Measurements from ENCODE around the gene VANGL1.

VANGL1 gene

DNA sequence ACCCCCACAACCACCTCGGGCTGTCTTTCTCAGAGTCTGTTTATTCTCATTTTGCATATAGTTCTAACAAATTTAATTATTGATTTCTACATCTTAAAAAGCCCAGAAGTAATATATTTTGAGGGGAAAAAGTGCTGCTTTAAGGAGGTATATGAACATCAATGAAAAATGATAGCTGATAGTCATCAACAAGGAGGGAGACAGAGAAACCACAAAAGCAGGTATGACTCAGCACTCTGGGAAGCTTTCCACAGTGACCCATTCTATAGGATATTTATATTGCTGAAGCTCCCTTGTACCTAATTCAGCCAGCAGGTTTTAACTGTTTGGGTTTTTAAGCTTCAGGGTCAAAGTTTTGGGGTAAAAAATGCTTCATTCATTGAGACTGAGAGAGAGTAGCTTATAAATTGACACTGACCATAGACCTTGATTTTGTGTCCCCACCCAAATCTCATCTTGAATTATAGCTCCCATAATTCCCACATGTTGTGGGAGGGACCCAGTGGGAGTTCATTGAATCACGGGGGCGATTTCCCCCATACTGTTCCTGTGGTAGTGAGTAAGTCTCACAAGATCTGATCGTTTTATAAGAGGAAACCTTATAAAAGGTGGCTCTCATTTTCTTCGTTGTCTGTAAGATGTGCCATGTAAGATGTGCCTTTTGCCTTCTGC is 27.4 kb downstream of the VANGL1 start:
- no peak for DNase-seq (ENCODE audit: low spot score)

DNA sequence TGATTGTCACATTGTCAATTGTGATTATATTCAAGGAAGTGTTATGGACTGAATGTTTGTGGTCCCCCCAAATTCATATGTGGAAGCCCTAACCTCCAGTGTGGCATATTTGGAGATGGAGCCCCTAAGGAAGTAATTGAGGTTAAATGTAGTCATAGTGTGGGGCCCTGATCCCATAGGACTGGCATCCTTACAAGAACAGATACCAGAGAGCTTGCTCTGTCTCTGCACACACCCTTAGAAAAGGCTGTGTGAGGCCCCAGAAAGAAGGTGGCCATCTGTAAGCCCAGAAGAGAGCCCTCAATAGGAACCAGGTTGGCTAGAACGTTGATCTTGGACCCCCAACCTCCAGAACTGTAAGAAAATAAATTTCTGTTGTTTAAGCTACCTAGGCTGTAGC is 28.1 kb downstream of the VANGL1 start:
- DNase-seq (ENCODE audit: low spot score), result no peak

DNA sequence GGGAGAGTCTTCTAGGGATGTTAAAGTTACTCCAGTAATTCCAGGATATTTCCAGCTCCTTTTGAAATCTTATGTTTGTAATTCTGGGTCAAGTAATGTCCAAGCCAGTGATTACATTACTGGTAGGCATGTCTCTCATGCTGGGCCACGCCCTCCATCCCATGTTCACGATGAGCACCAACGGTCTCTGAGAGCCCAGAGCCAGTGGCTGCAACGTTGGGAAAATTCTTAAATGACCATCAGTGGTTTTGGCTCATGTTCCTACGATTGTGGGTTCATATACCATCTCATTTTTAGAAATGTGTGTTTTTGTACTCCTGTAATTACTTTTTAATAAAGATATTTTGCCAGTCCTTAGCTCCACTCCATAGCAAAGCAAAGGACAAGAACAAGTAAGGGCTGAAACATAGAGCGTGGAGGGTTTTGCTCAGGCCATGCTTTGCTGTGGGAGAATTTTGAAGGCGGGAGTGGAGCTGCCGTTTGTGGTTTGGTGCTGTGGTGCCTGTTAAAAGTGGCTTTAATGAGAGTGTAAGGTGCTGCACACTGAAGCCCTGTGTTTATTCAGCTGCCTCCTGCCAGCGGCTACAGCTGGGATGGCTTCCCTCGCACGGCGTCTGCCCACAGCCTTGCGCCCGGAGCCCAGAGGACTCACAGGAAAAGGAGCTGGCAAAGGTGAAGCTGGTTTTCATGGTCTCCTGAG is 28.9 kb downstream of the VANGL1 start:
- no peak for DNase-seq (ENCODE audit: low spot score)

DNA sequence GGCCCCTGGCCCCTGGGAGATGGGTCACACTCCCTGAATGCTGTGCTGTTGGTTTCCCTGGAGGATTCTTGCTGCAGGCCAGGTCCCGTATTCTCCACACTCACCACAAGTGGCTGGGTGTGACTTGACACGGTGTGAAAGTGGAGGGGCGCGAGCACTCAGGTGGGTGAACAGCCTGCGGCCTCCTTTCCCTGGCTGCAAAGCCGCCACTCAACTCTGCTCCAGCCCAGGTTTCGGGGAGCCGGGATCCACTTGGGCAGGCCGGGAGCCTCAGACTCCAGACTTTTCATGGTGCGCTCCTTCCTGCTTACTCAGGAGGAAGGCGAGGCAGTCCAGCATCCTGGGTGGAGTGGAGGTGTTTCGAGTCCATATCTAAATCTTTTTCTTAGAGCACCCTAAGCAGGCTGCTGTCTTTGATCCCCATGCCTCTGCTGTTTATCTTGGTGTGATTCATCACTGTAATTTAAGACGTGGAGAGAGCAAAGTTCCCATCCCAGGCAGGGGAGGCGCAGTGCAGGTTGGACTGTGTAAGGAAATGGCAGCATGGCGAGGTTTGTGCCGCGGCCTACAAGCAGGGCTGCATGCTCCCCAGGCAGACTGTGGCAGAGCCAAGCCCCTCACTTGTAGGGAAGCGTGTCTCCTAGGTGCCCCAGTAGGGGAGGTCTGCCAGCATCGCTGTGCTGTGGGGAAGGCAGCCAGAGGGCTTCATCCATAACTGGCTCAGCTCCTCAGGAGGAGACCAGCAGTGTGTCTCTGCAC is 29.6 kb downstream of the VANGL1 start:
- DNase-seq (ENCODE audit: low spot score), result no peak

DNA sequence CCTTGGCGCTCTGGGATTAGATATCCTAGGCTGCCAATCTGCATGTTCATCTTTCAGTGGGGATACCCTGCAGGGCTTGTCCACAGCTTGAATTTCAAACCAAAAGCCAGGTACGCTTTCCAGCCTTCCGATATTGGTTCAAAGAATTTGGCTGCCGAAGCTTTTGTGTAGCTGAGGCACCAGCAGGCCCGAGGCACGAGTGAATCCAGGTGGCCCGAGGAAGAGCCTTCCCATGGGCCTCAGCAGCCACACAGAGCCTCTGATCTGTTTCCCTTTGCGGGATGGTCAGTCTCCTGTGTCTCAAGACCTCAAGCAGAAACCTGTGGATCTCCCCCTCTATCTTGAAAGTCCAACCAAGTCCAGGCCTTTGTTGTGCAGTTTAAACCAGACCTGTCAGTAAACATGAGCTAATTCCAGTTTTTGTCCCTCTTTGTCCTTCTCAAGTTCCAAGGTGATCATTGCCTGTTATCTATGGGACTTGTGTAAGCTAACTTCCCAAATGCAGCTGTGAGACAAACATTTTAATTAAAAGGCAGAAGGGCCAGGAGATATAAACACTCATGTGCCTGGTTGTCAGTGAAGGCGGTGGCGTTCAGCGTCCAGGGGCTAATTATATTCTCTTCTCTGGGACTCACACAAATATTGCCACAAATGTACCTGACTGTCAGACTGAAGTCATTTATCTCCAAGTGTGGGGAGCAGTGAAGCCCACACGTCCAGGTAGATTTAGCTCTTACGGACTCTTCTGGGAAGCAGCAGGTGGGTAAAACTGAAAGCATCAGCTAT is 30.6 kb downstream of the VANGL1 start:
- no peak for DNase-seq (ENCODE audit: low spot score)

DNA sequence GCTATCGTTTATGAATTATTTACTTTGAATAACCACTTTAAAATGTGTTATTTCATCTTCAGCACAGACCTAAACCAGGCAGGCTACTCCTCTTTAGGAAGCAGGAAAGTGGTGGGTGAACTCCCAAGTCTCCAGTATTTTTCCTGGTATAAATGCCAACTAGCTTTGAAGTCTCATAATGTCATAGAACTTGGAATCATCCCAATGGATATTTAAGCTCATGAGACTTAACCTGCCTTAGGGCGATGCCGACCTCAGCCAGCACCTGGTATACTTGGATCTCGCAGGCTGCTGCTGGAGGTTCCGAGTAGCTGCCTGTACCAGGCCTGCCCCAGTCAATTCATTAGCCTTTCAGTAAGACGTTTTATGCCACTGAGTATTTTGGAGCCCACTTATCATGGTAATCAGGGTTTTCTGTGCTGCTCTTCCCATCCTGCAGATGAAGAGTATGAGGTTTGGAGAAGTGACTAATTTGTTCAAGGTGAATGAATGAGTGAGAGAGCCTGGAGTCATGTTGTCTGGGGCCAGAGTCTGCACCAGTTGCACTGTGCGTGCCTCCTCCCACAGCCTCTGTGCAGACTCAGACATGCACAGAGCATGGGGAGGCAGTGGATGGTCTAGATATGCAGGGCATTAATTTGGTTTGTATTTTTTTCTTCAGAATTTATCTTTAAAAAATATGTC is 34.9 kb downstream of the VANGL1 start:
- DNase-seq (ENCODE audit: low spot score), result no peak

DNA sequence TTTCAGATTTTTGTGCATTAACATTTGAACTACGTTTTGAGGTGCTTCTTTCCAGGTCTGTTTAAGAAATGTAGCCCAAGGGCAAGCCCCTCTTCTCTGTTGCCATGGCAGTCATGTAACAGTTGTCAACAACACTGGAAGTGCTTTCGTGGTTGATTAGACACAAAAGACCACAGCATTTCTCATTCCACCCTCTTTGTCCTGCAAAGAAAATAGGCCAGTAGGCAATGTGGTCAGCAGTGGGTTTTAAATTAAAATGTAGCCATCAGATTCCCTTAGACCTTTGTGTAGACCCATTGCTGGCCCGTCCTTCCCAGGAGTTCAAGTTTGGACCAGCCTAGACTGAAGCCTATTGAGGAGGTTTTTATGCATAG is 35.4 kb downstream of the VANGL1 start:
- DNase-seq (ENCODE audit: low spot score), result no peak

DNA sequence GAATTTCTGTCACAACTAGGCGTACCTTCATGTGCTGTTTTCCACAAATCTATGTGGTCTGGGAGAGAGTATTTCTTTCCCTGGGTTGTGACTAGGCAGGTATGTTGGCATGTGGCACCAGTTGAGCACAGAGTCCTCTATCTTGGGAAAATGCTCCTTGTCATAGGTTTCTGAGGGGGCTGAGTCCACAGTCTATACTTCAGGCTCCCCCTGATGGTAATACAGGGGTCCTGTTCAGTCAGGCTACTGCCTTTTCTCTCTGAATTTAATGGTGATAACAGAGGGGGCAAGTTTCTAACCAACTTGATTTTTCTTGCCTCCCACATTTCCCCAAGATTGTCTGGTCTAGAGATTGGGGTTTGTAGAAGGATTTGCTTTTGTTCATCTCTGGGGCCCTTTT is 35.8 kb downstream of the VANGL1 start:
- peak; percentile 22 for DNase-seq (ENCODE audit: low spot score)

DNA sequence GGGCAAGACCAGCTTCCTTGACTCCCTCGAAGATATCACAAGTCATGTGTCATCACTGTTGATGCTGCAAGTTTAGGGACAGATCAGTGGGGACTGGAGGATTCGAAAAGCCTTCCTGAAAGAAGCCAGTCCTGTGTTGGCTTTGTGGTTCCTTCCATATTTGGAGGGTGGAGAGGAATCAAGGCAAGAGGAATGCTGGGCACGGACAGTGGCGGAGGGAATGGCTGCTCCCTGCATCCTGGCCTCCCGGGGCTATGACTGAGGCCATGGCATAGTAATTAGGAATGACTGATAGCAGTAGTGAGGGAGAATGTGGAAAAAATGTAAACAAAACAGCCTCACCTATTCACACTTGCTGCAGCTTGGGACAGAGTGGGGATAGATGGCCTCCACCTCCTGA is 36.4 kb downstream of the VANGL1 start:
- no peak for DNase-seq (ENCODE audit: low spot score)

DNA sequence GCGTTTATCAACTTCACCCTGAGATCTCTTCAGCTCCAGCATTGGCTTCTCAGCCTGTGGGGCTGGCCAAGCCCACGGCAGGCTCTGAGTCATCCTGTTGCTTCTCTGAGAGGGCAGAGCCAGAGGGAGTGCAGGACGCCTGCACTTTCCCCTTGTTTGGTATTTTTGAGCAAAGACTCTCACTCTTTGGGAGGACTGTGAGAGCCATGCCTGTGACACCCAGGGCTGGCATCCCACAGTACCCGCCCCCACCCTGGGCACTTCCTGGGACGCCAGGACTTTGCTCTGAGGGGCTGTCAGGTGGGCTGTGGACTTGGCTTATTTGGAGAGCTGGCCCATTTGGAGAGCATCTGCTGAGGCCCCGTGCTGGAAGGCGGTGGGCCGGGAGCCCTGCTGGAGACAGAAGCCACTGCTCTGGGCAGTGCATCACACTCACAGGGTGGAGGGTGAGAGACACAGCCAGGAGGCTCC is 37.4 kb downstream of the VANGL1 start:
- DNase-seq (ENCODE audit: low spot score), result peak; percentile 28

DNA sequence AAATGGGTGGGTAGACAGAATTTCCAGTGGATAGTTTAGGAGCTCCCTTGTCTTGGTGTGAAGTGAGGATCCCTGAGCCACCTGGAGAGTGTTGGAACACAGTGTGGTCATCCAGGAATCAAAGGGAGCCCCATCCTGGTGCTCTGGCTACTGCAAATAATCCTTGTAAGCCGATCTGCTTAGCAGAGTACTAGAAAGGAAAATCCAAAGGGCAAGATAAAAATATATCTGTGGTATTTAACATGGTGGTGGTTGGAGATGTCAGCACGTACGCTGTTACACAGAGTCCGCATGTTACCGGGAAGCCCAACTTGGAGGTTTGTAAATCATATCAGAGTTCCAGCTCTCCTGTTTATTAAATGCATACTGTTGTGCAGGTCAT is 39.0 kb downstream of the VANGL1 start:
- no peak for DNase-seq (ENCODE audit: low spot score)

DNA sequence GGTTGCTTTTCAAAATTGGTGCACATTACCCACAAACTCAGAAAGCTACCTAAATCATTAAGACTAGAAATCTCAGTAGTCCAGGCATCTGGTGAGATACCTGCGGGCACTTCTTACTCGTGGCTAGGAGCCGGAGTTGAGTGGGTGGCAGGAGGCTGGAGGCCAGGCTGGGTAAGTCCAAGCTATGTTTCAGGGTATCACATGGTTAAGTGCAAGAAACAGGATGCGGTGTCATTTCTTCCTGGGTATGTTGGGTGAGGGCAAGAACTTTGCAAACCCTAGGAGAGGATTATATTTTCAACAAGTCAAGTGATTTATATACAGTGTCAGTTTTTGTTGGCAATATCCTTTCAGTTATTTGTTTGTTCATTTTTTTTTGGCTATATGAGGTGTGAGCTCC is 41.0 kb downstream of the VANGL1 start:
- no peak for DNase-seq (ENCODE audit: low spot score)

DNA sequence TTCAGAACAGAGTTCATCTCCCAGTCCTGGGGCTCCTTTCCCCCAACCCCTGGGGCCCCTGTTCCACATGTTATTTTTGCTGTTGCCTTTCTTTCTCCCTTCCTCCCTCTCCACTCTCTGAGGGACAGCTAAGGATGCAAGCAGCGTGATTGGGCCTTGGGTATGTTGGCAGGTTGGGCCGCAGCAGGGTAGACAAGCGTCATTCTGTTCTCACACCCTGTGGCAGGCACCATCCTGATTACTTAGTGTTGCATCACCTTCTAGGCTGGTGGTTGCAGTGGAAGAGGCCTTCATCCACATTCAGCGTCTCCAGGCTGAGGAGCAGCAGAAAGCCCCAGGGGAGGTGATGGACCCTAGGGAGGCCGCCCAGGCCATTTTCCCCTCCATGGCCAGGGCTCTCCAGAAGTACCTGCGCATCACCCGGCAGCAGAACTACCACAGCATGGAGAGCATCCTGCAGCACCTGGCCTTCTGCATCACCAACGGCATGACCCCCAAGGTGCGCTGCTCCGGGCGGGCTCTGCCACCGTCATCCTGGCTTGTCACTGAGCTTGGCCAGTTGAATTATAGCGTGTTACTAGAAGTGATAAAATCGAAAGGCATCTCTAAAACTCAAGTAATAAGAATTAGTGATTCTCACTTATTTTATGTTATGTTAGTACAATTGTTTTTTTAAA is 43.4 kb downstream of the VANGL1 start:
- DNase-seq (ENCODE audit: low spot score), result no peak

DNA sequence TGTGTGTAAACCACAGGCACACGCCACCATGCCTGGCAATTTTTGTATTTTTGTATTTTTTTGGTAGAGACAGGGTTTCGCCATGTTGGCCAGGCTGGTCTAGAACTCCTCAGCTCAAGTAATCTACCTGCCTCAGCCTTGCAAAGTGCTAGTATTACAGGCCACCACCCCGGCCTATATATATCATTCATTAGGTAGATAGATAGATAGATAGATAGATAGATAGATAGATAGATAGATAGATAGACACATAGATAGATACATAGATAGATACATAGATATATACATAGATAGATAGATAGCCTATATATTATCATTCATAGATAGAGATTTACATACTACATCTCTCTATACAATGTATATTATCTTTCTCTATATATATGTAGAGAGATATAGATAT is 46.0 kb downstream of the VANGL1 start:
- DNase-seq (ENCODE audit: low spot score), result no peak

DNA sequence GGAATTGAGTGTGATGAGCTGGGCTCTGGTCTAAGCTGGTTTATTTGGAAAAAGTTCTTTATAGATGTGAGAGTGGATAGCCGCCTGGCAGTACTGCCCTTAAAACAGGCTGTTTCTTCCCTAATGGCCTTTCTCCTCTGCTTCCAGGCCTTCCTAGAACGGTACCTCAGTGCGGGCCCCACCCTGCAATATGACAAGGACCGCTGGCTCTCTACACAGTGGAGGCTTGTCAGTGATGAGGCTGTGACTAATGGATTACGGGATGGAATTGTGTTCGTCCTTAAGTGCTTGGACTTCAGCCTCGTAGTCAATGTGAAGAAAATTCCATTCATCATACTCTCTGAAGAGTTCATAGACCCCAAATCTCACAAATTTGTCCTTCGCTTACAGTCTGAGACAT is 49.2 kb downstream of the VANGL1 start:
- DNase-seq (ENCODE audit: low spot score), result no peak

DNA sequence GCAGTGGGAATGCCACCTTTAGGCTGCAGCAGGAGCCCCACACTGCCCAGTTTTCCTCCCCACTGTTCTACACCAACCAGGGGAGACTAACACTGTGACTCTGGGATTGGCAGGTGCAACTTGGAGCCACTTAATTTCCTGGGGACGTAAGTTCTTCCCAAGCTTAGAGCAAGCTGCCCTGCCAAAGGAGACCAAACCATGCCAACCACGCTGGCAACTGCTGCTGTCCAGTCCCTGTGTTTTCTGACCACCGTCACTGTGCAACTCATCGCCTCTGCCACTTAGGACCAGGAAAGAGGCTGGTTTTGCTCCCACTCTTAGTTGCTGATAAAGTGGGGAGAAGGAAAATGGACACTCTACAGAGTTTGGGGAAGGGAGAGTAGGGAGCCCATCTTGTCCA is 50.5 kb downstream of the VANGL1 start:
- no peak for DNase-seq (ENCODE audit: low spot score)

DNA sequence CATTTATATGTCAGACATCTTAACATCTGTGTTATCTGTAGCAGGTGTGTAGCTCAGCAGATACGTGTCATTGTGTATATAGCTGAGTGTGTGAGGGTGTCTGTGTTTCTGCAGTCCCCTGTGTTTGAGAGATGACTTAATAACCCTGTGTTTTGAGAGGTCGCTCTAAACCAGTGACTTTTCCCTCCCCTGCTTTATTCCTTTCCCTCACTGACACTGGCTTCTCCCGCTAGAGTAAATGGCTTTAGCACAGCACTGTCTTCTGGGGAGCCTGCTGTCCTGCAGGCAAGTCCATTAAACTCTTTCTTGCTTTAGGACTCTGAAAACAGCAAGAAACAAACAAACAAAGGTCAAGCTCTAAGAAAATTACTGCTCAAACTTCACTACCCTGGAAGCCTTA is 53.0 kb downstream of the VANGL1 start:
- DNase-seq (ENCODE audit: low spot score), result no peak

DNA sequence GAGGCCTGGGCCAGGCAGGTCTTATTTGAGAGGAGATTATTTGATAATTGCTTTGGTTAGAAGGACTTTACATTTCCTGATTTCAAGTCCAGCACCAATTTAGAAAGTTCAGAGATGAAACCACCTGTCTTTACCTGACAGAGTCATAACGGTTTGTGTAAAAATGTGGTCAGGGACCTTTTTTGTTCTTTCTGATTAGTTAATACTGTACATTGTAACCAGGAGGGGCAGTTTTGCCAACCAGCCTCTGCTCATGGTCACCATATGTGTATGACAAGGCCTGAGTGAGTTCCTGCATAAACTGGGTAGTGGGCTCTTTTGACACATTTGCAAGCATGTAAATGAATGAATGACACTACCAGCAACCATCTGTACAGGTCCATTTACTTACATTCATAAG is 55.8 kb downstream of the VANGL1 start:
- DNase-seq (ENCODE audit: low spot score), result no peak

DNA sequence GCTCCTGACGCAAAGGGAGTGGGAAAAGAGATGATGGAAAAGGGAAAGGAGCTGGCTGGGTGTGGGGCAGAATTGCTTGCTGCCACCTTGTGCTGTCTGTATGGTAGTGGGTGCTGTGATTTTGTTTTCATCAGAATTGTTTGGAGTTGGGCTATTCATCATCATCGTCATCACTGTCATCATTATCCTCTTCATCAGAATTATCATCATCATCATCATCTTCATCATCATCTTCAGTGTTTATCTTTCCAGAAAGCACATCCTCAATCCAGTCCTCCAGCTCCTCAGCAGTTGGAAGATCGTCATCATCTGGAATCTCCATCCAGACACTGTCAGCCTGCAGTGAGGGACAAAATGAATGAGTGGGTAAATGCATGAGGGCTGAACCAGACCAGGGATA is 59.3 kb downstream of the VANGL1 start:
- DNase-seq (ENCODE audit: low spot score), result no peak

DNA sequence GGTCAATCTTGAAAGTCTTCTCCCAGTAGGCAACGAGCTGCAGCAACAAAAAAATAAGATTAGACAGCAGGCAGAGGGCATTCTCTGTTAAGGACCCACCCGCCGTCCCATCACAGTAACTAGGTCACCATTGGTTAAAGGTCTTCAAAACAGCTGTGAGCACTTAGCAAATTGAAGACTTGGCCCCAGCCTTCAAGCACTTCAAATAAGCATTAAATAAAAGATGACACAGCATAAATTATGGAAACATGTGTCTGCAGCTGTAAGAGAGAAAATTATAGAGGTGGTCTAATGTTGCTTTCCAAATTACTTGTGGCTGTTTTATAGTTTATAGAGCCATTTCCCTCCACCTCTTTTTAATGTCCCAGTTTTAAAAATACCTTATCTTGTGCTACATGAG is 61.2 kb downstream of the VANGL1 start:
- DNase-seq (ENCODE audit: low spot score), result no peak

Measured in iPS-NIHi11 (cell line).